ENCODE measurements around the gene PABPN1.

PABPN1 gene

GRCh38 chr14:23327947-23328744, 6.9 kb downstream of the PABPN1 start:
- DNase-seq, result peak; percentile 31

GRCh38 chr14:23335623-23336022, 14.4 kb downstream of the PABPN1 start:
- no peak for DNase-seq

GRCh38 chr14:23339506-23340268, 18.4 kb downstream of the PABPN1 start:
- no peak for DNase-seq

- DNase-seq, result no peak
Measured at GRCh38 chr14:23344481-23344880, 23.2 kb downstream of the PABPN1 start.

- DNase-seq, result no peak
Measured at GRCh38 chr14:23345987-23346692, 24.9 kb downstream of the PABPN1 start.

GRCh38 chr14:23346693-23347405, 25.6 kb downstream of the PABPN1 start:
- no peak for DNase-seq

- DNase-seq, result no peak
Measured at GRCh38 chr14:23347406-23348296, 26.4 kb downstream of the PABPN1 start.

- no peak for DNase-seq
Measured at GRCh38 chr14:23348297-23348655, 27.0 kb downstream of the PABPN1 start.

- DNase-seq, result no peak
Measured at GRCh38 chr14:23349156-23349845, 28.0 kb downstream of the PABPN1 start.

GRCh38 chr14:23351681-23352505, 30.6 kb downstream of the PABPN1 start:
- DNase-seq, result no peak

- no peak for DNase-seq
Measured at GRCh38 chr14:23352506-23353432, 31.5 kb downstream of the PABPN1 start, which contains the start of gene SLC22A17. Gene SLC22A17 (minus strand): TSS chr14:23352887.

- no peak for DNase-seq
Measured at GRCh38 chr14:23353433-23353780, 32.1 kb downstream of the PABPN1 start.

- no peak for DNase-seq
Measured at GRCh38 chr14:23354990-23355389, 33.7 kb downstream of the PABPN1 start.

- no peak for DNase-seq
Measured at GRCh38 chr14:23355871-23356435, 34.7 kb downstream of the PABPN1 start.

- no peak for DNase-seq
Measured at GRCh38 chr14:23356662-23357061, 35.4 kb downstream of the PABPN1 start.

GRCh38 chr14:23357261-23357660, 36.0 kb downstream of the PABPN1 start:
- DNase-seq, result no peak

GRCh38 chr14:23358042-23358441, 36.8 kb downstream of the PABPN1 start:
- DNase-seq, result no peak

GRCh38 chr14:23358553-23359166, 37.4 kb downstream of the PABPN1 start:
- no peak for DNase-seq
